Activated T-cell treated with anti-CD3 and anti-CD28 coated beads, Interleukin-2, amount 50 U/mL, for 4 hours (primary cell): ENCODE results near the gene SH3PXD2A. TPM values are rescaled to one million over a fixed set of nuclear protein-coding genes. Genes with fewer than 3 reads are reported as not detected.
A peak's percentile ranks its signal among the peaks of the same experiment; 100 is the strongest.
"Not testable (repeated sequence)": the region's sequence is repeated elsewhere in the genome, so short reads cannot be mapped to it uniquely, and the experiment has no call there.

Source experiments
- ATAC-seq, 2 donors: fragments of 200-7000 bp; cut with Tn5 transposase; one replicate each; pipeline ENCODE4 v1.10.0; 2021
- DNase-seq: peaks from one replicate; pipeline ENCODE4 v3.0.0-alpha.2; 2020
- H3K27me3 Mint-ChIP-seq: one replicate; pipeline ENCODE4 v1.8.0; 2021; ENCODE audit warnings: low read depth, mixed read lengths
- H3K36me3 Mint-ChIP-seq: one replicate; pipeline ENCODE4 v1.8.0; 2022; ENCODE audit warnings: mixed read lengths; ENCODE audit not compliant: insufficient read depth
- H3K4me1 Mint-ChIP-seq: one replicate; pipeline ENCODE4 v1.8.0; 2021; ENCODE audit warnings: low read depth, mixed read lengths
- H3K4me3 Mint-ChIP-seq: one replicate; pipeline ENCODE4 v1.8.0; 2021; ENCODE audit warnings: mild to moderate bottlenecking, moderate library complexity, mixed read lengths
- H3K9me3 Mint-ChIP-seq: one replicate; pipeline ENCODE4 v1.8.0; 2021; ENCODE audit warnings: mixed read lengths
- total RNA-seq, 3 donors: library from RNA; stranded (reverse); gene quantifications; one replicate each; pipeline ENCODE4 v1.2.1, GENCODE V29; 2021

SH3PXD2A gene
- total RNA-seq, 3 donors from 2014 or later = 2.4 to 2.8 (median 2.4) TPM

- H3K36me3 Mint-ChIP-seq = no peaks in the 10 kb centered on the region
- no peak for DNase-seq
- no peak for ATAC-seq
- no peaks in the 10 kb centered on the region for H3K9me3 Mint-ChIP-seq
- no peak overlapping the region for H3K4me3 Mint-ChIP-seq
- H3K4me1 Mint-ChIP-seq = peaks cover 1% of the 10 kb centered on the region
- peaks cover 6% of the 10 kb centered on the region for H3K27me3 Mint-ChIP-seq
These were observed 71.3 kb downstream of the SH3PXD2A start for GRCh38 chr10:103784089-103784488.

- Mint-ChIP-seq H3K9me3 (no peaks in the 10 kb centered on the region), H3K36me3 (no peaks in the 10 kb centered on the region), H3K4me1 (peaks cover 1% of the 10 kb centered on the region), H3K4me3 (no peak overlapping the region), H3K27me3 (peaks cover 6% of the 10 kb centered on the region)
- ATAC-seq = no peak
- no peak for DNase-seq
These were observed 71.7 kb downstream of the SH3PXD2A start for GRCh38 chr10:103783681-103784080.

DNA sequence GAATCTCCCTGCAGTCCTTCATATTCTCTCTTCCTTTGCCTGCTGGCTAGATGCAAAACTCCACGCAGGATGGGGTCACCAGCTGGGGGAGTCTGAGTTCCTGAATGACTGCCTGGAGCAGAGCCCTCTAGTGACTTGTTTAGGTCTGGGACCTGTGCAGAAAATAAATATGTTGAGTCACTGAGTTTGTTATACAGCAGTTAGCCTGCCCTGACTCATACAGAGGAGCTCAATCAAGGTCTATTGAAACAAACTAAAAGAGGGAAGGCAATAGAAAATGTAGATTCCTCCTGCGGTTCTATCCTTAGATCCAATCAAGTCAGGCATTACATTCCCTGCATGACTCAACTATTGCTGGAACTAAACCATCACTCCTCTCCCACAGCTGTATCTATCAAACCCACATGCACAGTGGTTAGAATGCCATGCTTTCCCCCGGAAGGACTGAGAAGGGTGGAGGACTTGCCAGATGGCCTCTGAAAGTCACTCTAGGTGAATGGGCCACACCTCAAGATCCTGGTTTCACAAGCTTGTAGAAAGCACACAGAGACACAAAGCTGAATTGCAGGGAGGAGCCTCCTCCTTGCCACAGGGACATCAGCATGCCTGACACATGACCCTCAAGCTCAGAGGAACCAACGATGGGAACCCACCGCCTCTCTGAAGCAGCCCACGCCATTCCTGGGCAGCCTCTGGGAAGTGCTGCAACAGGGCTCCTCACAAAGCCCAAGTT lies 73.9 kb downstream of the SH3PXD2A start:
- Mint-ChIP-seq H3K4me3 (no peak overlapping the region), H3K4me1 (peaks cover 1% of the 10 kb centered on the region), H3K9me3 (no peaks in the 10 kb centered on the region), H3K27me3 (peaks cover 6% of the 10 kb centered on the region), H3K36me3 (no peaks in the 10 kb centered on the region)
- DNase-seq (no peak), ATAC-seq (peak in 1 of 2 donors; percentile 62)

DNA sequence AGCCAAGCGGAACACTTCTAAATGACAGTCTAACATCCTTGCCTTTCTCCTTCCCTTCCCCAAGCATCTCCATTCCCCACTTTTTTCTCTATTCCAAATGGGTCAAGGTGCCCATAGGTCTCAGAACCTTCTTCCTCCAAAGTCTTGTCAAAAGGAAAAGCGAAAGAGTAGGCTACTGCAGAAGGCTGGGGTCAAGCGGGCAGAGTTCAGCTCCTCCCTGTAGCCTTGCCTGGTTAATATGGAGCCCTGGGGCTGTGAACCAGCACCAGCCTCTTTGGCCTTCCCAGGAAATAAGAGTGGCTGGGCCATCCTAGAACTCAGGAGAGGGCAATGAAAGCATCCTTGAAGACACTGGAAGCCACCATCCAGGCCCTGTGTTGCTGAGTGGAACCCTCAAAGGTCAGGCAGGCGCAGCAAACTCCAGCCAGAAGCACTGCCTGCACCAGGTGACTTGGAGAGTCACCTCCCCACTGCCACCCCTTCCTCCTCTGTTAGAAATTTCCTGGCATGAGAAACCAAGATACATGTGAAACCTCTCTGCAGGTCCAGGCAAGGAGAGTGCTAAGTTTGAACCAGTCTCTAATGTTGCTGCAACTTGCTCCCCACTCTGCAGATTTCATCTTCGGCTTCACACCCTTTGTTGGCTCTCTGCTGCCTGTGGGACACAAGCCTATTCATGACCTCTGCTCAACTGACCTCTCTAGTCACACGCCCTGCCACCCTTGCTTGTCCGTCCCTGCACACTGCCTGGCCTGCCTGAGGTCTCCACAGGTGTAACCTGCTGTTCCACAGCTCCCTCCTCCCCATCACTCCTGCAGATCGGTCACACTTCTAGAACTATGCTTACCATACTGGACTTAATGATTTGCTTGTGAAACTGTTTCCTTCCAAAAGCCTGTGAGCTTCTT lies 74.9 kb downstream of the SH3PXD2A start:
- Mint-ChIP-seq H3K4me3 (no peak overlapping the region), H3K27me3 (peaks cover 6% of the 10 kb centered on the region), H3K36me3 (no peaks in the 10 kb centered on the region), H3K4me1 (peaks cover 1% of the 10 kb centered on the region), H3K9me3 (no peaks in the 10 kb centered on the region)
- no peak for DNase-seq
- no peak for ATAC-seq

GRCh38 chr10:103778358-103779139 lies 76.8 kb downstream of the SH3PXD2A start:
- DNase-seq (no peak), ATAC-seq (no peak)
- H3K9me3 Mint-ChIP-seq = peaks cover 3% of the 10 kb centered on the region
- no peaks in the 10 kb centered on the region for H3K36me3 Mint-ChIP-seq
- H3K4me1 Mint-ChIP-seq = peaks cover 1% of the 10 kb centered on the region
- peaks cover 6% of the 10 kb centered on the region for H3K27me3 Mint-ChIP-seq
- H3K4me3 Mint-ChIP-seq = no peak overlapping the region

- Mint-ChIP-seq H3K4me1 (peaks cover 8% of the 10 kb centered on the region), H3K4me3 (no peak overlapping the region), H3K27me3 (no peaks in the 10 kb centered on the region), H3K9me3 (peaks cover 3% of the 10 kb centered on the region), H3K36me3 (no peaks in the 10 kb centered on the region)
- ATAC-seq (no peak), DNase-seq (no peak)
These were observed 78.3 kb downstream of the SH3PXD2A start for GRCh38 chr10:103776878-103777591.

- H3K4me3 Mint-ChIP-seq = no peak overlapping the region
- H3K36me3 Mint-ChIP-seq = no peaks in the 10 kb centered on the region
- ATAC-seq = no peak
- peaks cover 13% of the 10 kb centered on the region for H3K4me1 Mint-ChIP-seq
- DNase-seq = no peak
- no peaks in the 10 kb centered on the region for H3K27me3 Mint-ChIP-seq
- H3K9me3 Mint-ChIP-seq = peaks cover 3% of the 10 kb centered on the region
These were observed 79.6 kb downstream of the SH3PXD2A start for GRCh38 chr10:103775776-103776175.

GRCh38 chr10:103772846-103773245 lies 82.5 kb downstream of the SH3PXD2A start:
- not testable (repeated sequence) for DNase-seq, H3K27me3 Mint-ChIP-seq, H3K36me3 Mint-ChIP-seq, ATAC-seq, H3K9me3 Mint-ChIP-seq
- Mint-ChIP-seq H3K4me1 (peaks cover 32% of the 10 kb centered on the region), H3K4me3 (peak overlapping the region; percentile 89)

- Mint-ChIP-seq H3K27me3 (no peaks in the 10 kb centered on the region), H3K4me3 (peak overlapping the region; percentile 89), H3K36me3 (no peaks in the 10 kb centered on the region), H3K4me1 (peaks cover 36% of the 10 kb centered on the region), H3K9me3 (peaks cover 3% of the 10 kb centered on the region)
- ATAC-seq = peak; percentile 78 to 83
- peak; percentile 36 for DNase-seq
These were observed 83.1 kb downstream of the SH3PXD2A start for GRCh38 chr10:103772096-103772845.

- Mint-ChIP-seq H3K9me3 (peaks cover 3% of the 10 kb centered on the region), H3K4me1 (peaks cover 57% of the 10 kb centered on the region), H3K4me3 (no peak overlapping the region), H3K27me3 (no peaks in the 10 kb centered on the region), H3K36me3 (no peaks in the 10 kb centered on the region)
- no peak for ATAC-seq
- no peak for DNase-seq
These were observed 85.2 kb downstream of the SH3PXD2A start for GRCh38 chr10:103770139-103770538.

- Mint-ChIP-seq H3K27me3 (no peaks in the 10 kb centered on the region), H3K4me3 (no peak overlapping the region), H3K9me3 (peaks cover 2% of the 10 kb centered on the region), H3K36me3 (no peaks in the 10 kb centered on the region), H3K4me1 (peaks cover 66% of the 10 kb centered on the region)
- DNase-seq (no peak), ATAC-seq (no peak)
These were observed 86.2 kb downstream of the SH3PXD2A start for GRCh38 chr10:103769176-103769575.

DNA sequence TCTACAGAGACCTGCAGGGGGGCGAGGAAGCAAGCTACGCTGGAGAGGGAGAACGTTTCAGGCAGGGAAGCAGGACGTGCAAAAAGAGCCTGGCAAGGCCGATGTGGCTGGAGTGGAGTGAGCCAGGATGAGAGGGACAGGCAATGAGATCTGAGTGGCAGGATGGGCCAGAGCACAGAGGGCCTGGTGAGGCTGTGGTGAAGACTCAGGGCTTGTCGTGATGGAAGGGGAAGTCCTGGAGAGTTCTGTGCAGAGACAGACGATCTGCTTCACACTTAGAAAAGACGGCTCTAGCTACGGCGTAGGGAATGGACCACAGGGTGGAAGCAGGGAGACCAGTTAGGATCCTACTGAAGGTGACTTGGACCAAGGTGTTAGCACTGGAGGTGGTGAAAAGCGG lies 87.0 kb downstream of the SH3PXD2A start:
- no peak for ATAC-seq
- no peaks in the 10 kb centered on the region for H3K9me3 Mint-ChIP-seq

DNA sequence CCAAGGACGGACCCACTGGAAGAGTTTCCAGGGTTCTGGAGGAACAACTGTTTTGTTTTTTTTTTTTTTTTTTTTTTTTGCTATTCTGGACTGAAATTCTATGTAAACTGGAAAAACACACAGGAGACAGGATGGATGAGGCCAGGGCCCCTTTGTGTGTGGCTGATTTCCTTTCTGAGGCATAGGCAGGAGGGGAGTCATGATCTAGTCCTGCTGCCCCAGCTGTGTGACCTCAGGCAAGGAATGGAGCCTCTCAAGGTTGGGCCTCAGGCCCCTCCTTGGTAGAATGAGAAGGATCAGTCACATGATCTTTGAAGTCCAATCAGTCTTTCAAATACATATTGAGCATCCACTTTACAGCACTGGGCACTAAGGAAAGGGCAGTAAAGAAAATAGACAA lies 87.6 kb downstream of the SH3PXD2A start:
- no peak for ATAC-seq
- Mint-ChIP-seq H3K36me3 (no peaks in the 10 kb centered on the region), H3K4me1 (peaks cover 80% of the 10 kb centered on the region), H3K4me3 (no peak overlapping the region), H3K9me3 (no peaks in the 10 kb centered on the region), H3K27me3 (no peaks in the 10 kb centered on the region)
- DNase-seq = no peak

More for the DNA sequence above, 87.0 kb downstream of the SH3PXD2A start:
- Mint-ChIP-seq H3K4me1 (peaks cover 74% of the 10 kb centered on the region), H3K4me3 (no peak overlapping the region), H3K36me3 (no peaks in the 10 kb centered on the region), H3K27me3 (no peaks in the 10 kb centered on the region)
- no peak for DNase-seq
